Mucosa of stomach (tissue), 1 donor: ENCODE data around the gene THAP9.
"Not testable (repeated sequence)": the region's sequence is repeated elsewhere in the genome, so short reads cannot be mapped to it uniquely, and the experiment has no call there.

Source experiments
- H3K27me3 ChIP-seq: one replicate; pipeline ENCODE4 v1.7.0; 2013; ENCODE audit warnings: mild to moderate bottlenecking, low read length; ENCODE audit not compliant: control insufficient read depth, insufficient read depth
- H3K36me3 ChIP-seq: one replicate; pipeline ENCODE4 v1.7.0; 2013; ENCODE audit warnings: low read length; ENCODE audit not compliant: control insufficient read depth, insufficient read depth
- H3K4me1 ChIP-seq: one replicate; pipeline ENCODE4 v1.7.0; 2013; ENCODE audit warnings: mild to moderate bottlenecking, low read length; ENCODE audit not compliant: control insufficient read depth, insufficient read depth
- H3K4me3 ChIP-seq: one replicate; pipeline ENCODE4 v1.7.0; 2013; ENCODE audit warnings: low read length
- H3K9ac ChIP-seq: one replicate; pipeline ENCODE4 v1.7.0; 2013; ENCODE audit warnings: mild to moderate bottlenecking, low read length, moderate library complexity
- H3K9me3 ChIP-seq: one replicate; pipeline ENCODE4 v1.7.0; 2013; ENCODE audit warnings: mild to moderate bottlenecking, low read length, moderate library complexity; ENCODE audit not compliant: control insufficient read depth
- donor health status: Pancreatic carcinoma.

THAP9 gene

DNA sequence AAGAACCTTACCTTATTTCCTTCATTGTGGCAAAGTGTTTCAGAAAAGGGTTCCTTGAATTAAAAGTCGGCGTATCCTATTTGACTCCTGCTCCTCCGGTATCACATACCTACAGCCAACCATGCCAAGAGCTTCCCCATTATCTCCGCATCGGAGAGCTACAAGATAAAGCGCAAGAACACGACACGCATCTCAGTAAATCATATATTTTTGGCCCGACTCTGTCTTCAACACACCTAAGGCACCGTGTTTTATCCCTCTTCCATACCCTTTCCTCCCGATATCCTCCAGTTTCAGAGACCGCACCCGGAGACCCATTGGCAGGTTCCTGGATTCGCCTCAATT, 497 bp upstream of the THAP9 start:
- peak overlapping the region; percentile 96 for H3K9ac ChIP-seq
- no peaks in the 10 kb centered on the region for H3K9me3 ChIP-seq
- no peaks in the 10 kb centered on the region for H3K36me3 ChIP-seq
- no peaks in the 10 kb centered on the region for H3K27me3 ChIP-seq
- H3K4me3 ChIP-seq = peak overlapping the region; percentile 99
- no peaks in the 10 kb centered on the region for H3K4me1 ChIP-seq

DNA sequence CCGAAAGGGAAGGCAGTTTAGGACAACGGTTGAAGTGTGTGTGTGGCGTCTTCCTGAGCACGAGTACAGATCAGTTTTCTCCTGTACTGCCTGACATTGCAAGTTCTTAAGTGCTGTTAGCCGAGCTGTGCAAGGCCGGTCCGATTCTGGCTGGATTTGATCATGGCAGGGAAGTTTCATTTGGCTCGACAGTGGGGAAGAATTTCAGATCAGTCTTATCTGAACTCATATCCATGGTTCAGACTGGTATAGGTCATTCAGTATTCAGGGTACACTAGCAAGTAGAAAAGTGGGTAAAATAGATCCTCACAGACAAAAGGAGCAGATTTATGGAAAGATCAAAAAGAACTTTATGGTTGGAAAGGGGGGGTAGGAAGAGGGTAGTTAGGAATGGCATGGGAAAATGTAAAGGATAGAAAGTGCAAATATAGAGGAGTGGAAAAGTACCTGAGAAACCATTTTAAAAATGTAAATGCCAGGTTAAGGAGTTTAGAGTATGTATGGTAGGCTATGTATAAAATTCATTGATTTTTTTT, 716 bp downstream of the THAP9 start:
- Histone ChIP-seq H3K9me3 (no peaks in the 10 kb centered on the region), H3K4me3 (peak overlapping the region; percentile 99), H3K36me3 (no peaks in the 10 kb centered on the region), H3K4me1 (no peaks in the 10 kb centered on the region), H3K9ac (peak overlapping the region; percentile 96), H3K27me3 (no peaks in the 10 kb centered on the region)

DNA sequence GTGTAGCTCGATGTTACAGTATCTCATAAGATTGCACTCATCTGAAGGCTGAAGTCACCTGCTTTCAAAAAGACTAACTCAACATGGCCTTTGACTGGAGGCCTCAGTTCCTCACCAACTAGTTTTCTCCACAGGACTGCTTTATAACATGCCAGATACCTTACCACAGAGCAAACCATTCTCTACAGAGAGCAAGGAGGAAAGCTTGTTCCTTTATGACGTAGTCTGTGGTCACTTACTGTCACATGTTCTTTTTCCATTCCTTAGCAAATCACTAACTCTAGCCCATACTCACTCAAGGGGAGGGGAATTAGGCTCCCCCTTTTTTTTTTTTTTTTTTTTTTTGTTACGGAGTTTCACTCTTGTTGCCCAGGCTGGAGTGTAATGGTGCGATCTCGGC, 3.2 kb downstream of the THAP9 start:
- no peaks in the 10 kb centered on the region for H3K9me3 ChIP-seq
- no peaks in the 10 kb centered on the region for H3K4me1 ChIP-seq
- H3K36me3 ChIP-seq = no peaks in the 10 kb centered on the region
- H3K27me3 ChIP-seq = no peaks in the 10 kb centered on the region
- H3K9ac ChIP-seq = no peak overlapping the region
- no peak overlapping the region for H3K4me3 ChIP-seq

DNA sequence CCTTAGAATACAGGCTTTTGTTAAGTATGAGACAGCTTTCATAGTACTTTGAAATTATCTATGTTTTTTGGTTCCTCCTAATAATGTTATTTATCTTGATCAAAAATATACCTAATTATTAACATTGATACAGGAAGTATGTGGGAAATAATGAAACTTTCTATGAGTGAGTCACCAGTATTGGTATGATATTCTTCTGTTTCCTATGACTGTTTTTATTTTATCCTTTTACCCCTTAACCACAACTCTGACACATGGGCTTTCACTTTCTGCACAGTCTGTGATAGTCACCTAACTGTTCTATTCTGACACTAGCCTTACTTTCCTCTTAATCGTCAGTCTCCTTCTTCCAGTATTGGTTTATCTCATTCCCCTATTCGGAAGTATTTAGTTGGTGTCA, 4.7 kb downstream of the THAP9 start:
- no peak overlapping the region for H3K9ac ChIP-seq
- no peaks in the 10 kb centered on the region for H3K9me3 ChIP-seq
- no peaks in the 10 kb centered on the region for H3K4me1 ChIP-seq
- no peak overlapping the region for H3K4me3 ChIP-seq
- H3K36me3 ChIP-seq = no peaks in the 10 kb centered on the region
- no peaks in the 10 kb centered on the region for H3K27me3 ChIP-seq

DNA sequence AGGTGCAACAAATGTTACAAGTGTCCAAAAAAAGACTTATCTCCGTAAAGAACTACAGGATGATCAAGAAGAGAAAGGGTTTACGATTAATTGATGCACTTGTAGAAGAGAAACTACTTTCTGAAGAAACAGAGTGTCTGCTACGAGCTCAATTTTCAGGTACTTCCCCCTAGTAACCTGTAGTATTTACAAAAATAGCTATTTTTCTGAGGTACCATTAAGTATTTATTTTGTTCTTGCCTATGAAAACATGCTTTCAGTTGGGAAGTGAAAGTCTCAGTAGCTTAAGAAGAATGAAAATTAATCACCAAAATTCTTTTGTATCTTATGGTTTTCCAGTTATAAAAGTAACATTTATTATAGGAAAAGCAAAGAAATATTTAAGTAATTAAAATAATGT, 5.9 kb downstream of the THAP9 start:
- Histone ChIP-seq H3K9ac (no peak overlapping the region), H3K36me3 (no peaks in the 10 kb centered on the region), H3K9me3 (no peaks in the 10 kb centered on the region), H3K4me1 (no peaks in the 10 kb centered on the region), H3K4me3 (no peak overlapping the region), H3K27me3 (no peaks in the 10 kb centered on the region)

DNA sequence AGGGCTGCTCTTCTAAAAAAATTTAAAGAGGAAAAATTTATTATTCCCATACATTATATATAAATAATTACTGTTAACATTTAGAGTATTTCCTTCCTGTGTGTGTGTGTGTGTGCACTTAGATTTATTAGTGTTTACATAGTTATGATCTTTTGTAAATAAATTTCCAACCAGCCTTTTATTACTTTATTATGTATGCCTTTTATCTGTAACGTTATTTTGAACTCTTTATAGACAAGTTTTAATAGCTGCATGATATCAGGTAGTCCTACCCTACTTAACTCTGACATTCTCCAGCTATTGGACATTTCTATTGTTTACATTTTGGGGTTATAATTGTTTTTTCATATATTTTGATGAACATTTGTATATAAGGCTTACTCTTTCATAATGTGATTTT, 8.8 kb downstream of the THAP9 start:
- Histone ChIP-seq H3K27me3 (no peaks in the 10 kb centered on the region), H3K9me3 (no peaks in the 10 kb centered on the region), H3K36me3 (no peaks in the 10 kb centered on the region), H3K4me3 (no peak overlapping the region), H3K9ac (no peak overlapping the region), H3K4me1 (no peaks in the 10 kb centered on the region)

DNA sequence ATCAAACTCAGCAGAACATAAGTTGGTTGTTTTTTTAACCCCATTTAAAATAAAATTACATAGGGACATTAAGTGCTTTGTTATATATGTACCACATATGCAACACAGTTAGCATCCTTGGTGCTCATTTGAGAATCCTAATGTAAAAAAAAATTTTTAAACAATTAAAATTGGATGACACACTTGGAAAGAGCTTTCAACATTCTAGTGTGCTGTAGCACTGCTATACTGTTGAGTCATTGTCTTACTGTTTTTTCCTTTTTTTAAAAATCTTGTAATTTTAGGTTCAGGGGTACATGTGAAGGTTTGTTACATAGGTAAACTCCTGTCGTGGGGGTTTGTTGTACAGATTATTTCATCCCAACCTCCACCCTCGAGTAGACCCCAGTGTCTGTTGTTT, 12.8 kb downstream of the THAP9 start:
- Histone ChIP-seq H3K9ac (no peak overlapping the region), H3K27me3 (no peaks in the 10 kb centered on the region), H3K4me1 (no peaks in the 10 kb centered on the region), H3K36me3 (no peaks in the 10 kb centered on the region), H3K9me3 (no peaks in the 10 kb centered on the region), H3K4me3 (no peak overlapping the region)

DNA sequence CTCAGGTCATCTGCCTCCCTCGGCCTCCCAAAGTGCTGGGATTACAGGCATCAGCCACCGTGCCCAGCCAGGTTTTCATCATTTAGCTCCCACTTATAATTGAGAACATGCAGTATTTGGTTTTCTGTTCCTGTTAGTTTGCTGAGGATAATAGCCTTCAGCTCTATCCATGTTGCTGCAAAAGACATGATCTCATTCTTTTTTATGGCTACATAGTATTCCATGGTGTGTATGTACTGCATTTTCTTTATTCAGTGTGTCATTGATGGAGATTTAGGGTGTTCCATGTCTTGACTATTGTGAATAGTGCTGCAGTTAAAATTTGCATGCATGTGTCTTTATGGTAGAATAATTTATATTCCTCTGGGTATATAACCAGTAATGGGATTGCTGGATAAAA, 13.4 kb downstream of the THAP9 start:
- not testable (repeated sequence) for H3K9me3 ChIP-seq, H3K4me3 ChIP-seq, H3K9ac ChIP-seq, H3K27me3 ChIP-seq, H3K4me1 ChIP-seq, H3K36me3 ChIP-seq

DNA sequence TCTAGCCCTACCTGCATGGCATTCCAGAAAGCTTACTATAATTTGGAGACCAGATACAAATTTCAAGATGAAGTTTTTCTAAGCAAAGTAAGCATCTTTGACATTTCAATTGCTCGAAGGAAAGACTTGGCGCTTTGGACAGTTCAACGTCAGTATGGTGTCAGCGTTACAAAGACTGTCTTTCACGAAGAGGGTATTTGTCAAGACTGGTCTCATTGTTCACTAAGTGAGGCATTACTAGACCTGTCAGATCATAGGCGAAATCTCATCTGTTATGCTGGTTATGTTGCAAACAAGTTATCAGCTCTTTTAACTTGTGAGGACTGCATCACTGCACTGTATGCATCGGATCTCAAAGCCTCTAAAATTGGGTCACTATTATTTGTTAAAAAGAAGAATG, 17.6 kb downstream of the THAP9 start:
- H3K36me3 ChIP-seq = no peaks in the 10 kb centered on the region
- H3K27me3 ChIP-seq = no peaks in the 10 kb centered on the region
- no peaks in the 10 kb centered on the region for H3K9me3 ChIP-seq
- H3K4me1 ChIP-seq = no peaks in the 10 kb centered on the region
- no peak overlapping the region for H3K9ac ChIP-seq
- H3K4me3 ChIP-seq = no peak overlapping the region

DNA sequence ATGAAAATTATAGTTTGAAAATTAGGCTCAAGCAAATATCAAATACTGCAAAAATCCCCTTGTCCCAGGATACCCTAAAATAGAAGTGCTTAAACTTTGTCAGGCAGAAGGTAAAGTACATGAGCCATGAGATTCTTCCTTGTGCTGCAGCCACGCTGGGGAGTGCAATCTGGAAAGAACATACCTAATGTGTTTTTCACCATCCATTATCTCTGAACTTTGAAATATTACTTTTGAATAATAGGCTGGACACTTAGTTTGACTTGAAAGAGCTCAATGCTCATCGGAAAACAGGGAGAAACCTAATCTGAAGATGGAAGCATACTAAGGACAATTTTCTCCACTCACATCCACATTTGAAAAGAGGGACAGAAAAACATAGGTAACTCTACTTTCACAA, 18.9 kb downstream of the THAP9 start:
- H3K9me3 ChIP-seq = no peaks in the 10 kb centered on the region
- no peaks in the 10 kb centered on the region for H3K36me3 ChIP-seq
- no peak overlapping the region for H3K9ac ChIP-seq
- no peaks in the 10 kb centered on the region for H3K27me3 ChIP-seq
- no peak overlapping the region for H3K4me3 ChIP-seq
- H3K4me1 ChIP-seq = no peaks in the 10 kb centered on the region

DNA sequence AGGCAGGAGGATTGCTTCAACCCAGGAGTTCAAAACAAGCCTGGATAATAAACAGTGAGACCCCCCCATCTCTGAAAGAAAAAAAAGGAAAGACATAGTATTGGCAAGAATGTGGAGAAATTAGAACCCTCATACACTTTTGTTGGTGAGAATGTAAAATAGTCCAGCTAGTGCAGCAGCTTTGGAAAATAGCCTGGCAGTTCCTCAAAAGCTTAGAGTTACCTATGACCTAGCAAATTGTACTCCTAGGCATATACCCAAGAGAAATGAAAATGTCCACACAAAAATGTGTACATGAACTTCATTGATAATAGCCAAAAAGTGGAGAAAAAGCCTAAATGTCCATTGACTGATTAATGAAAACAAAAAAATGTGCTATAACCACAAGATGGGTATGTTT, 21.3 kb downstream of the THAP9 start:
- H3K4me3 ChIP-seq = no peak overlapping the region
- no peaks in the 10 kb centered on the region for H3K9me3 ChIP-seq
- no peaks in the 10 kb centered on the region for H3K27me3 ChIP-seq
- H3K36me3 ChIP-seq = no peaks in the 10 kb centered on the region
- H3K9ac ChIP-seq = no peak overlapping the region
- no peaks in the 10 kb centered on the region for H3K4me1 ChIP-seq

DNA sequence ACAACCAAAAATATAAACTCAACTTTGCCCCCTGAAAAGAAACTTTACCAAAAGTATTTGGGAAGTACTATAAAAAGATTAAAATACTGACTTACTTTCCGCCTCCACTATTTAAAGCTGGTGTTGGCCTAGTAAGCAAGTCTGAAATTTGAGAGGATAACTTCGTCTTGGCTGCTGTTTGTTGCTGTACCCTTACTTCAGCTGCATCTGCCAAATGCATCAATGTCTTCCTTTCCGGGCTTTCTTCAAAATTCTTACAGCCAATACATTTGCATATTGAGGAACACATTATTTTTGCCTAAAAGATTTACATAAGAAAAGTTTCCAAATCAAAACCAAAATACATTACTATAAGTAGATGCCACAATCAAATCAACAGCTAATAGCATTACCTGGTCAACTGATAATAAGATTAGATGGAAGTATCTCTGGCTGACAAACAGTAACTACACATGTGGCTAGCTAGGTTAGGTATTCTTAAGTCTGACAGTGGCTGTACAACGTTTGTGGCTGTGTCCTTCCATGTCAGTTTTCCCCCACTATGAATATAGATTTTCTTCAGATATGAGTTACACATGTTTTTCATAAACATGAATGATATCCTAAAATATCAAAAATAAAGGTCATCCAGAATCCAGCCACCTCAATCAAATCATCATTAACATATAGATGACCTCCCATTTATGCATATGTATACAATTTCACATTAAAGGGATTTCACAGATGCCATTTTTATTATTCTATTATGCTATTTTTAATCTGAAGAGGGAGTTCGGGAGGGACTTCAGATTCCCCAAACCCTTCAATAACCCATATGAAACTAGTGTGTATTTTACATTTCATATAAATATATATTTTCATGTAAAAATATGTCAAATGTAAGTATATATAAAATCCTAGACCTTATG, 30.6 kb downstream of the THAP9 start:
- H3K9me3 ChIP-seq = no peaks in the 10 kb centered on the region
- no peak overlapping the region for H3K4me3 ChIP-seq
- no peaks in the 10 kb centered on the region for H3K36me3 ChIP-seq
- no peak overlapping the region for H3K9ac ChIP-seq
- no peaks in the 10 kb centered on the region for H3K27me3 ChIP-seq
- H3K4me1 ChIP-seq = no peaks in the 10 kb centered on the region
